Measurements from ENCODE around the gene PBX3. TPM values are rescaled to one million over a fixed set of nuclear protein-coding genes. Genes with fewer than 3 reads are reported as not detected.

The PBX3 gene
- total and polyA plus RNA-seq, 10 of the 15 experiments (the other 5 are each of a cell fraction or from before 2014, with no cell fraction given) = 6.7 to 146 (median 22.2) TPM

DNA sequence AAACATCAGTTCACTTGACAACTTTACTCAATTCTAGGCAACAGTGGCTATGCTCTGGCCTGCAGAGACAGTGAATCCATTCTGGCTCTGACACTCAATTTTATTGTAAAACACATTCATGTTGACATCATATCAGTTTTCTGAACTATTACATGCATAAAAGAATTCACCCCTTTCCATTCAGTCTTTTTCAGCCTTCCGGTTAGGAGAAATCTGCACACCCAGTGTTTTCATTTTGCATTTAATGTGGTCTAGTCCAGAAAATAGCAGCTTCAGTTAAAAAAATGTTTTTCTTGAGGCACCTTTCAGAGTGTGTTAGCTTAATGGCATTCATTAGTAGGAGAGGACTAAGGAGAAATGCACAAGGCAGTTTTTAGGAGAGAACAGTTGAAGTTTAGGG, 95.1 kb downstream of the PBX3 start:
- RAD21 ChIA-PET (ENCODE audit: unreplicated experiment) = no interaction called here
- peaks cover 2 to 6% of the 10 kb centered on the region in 2 experiments; a peak in 3 of 4 replicates for H3K36me3 ChIP-seq (ENCODE audit: control insufficient read depth in 2 of 2, insufficient read depth in 2 of 2, low read length in 1 of 2)
- no peak overlapping the region for H3K27ac ChIP-seq (ENCODE audit: control insufficient read depth, insufficient read depth)
- no peak overlapping the region for H3K4me2 ChIP-seq (ENCODE audit: control insufficient read depth, insufficient read depth)
- no peak overlapping the region for H3K9ac ChIP-seq (ENCODE audit: control insufficient read depth, insufficient read depth, low read length)
- H2AFZ ChIP-seq (ENCODE audit: control insufficient read depth, low read depth, low read length) = no peak overlapping the region
- TF ChIP-seq, protein P1, sequence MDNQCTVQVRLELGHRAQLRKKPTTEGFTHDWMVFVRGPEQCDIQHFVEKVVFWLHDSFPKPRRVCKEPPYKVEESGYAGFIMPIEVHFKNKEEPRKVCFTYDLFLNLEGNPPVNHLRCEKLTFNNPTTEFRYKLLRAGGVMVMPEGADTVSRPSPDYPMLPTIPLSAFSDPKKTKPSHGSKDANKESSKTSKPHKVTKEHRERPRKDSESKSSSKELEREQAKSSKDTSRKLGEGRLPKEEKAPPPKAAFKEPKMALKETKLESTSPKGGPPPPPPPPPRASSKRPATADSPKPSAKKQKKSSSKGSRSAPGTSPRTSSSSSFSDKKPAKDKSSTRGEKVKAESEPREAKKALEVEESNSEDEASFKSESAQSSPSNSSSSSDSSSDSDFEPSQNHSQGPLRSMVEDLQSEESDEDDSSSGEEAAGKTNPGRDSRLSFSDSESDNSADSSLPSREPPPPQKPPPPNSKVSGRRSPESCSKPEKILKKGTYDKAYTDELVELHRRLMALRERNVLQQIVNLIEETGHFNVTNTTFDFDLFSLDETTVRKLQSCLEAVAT (IDR thresholded peaks at IDR 0.05) = no peak
- 0 out of 3 replicates have a peak, but pooled peaks have one; percentile 15 for ATAC-seq
- FAIRE-seq = peak; percentile 71
- H3K4me3 ChIP-seq = no peak overlapping the region
- H3K9me3 ChIP-seq (replicated peaks; ENCODE audit: control insufficient read depth, insufficient read depth, low read length) = no peaks in the 10 kb centered on the region
- no peaks in the 10 kb centered on the region for H4K20me1 ChIP-seq (ENCODE audit: control insufficient read depth, insufficient read depth)
- in situ Hi-C loops (cut with MboI) = no loop called here
- no peak for DNase-seq (ENCODE audit: low read depth, low spot score)
- POLR2A ChIA-PET = interaction anchor here (0.6 kb wide), 1 partner anchor 659 kb away, joined by 3 read pairs; no protein-coding TSS in a partner anchor
- no peaks in the 10 kb centered on the region for H3K27me3 ChIP-seq (replicated peaks in 1 of 2; ENCODE audit: control insufficient read depth in 2 of 2, insufficient read depth in 2 of 2, low read length in 1 of 2)
- H3K4me1 ChIP-seq (ENCODE audit: control insufficient read depth, insufficient read depth, low read length) = no peaks in the 10 kb centered on the region
- intact Hi-C loops (cut with micrococcal nuclease; ENCODE audit: unreplicated experiment) = no loop called here
- SMC1A ChIA-PET (ENCODE audit: uncharacterized antibody, unreplicated experiment) = interaction anchor here (0.7 to 2.9 kb wide), 7 partner anchors 9 to 117 kb away, joined by 3 to 11 read pairs (median 4); no protein-coding TSS in a partner anchor
- H3K79me2 ChIP-seq (ENCODE audit: control insufficient read depth, insufficient read depth, low read length) = peaks cover 34% of the 10 kb centered on the region
- no TSS peak for BruUV-seq (replicated peaks)
- WGBS (ENCODE audit: insufficient coverage, insufficient replicate concordance, low lambda C conversion rate, missing lambda C conversion rate) = 100% methylated on average over 1 of the region's 1 CpG
- CTCF ChIA-PET = interaction anchor here (1.2 kb wide), 1 partner anchor 13 kb away, joined by 3 read pairs; no protein-coding TSS in a partner anchor

DNA sequence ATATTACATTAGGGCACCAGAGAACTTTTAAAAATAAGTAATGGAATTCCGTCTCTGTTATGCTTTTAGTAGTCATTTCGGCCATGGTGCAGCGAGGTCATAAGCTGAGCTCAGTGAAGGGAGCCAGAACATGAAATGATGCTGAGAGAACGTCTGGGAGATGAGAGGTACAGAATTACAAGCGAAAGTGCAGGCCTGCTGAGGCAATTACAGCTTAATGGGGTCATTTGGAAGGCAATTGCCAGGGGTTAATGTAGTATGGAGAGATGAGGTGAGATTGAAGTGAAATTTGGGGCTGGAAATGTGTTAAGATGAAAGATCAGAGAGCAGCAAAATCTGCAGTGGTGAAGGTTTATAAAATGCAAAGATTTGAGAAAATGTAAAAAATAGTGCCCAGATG, 96.5 kb downstream of the PBX3 start:
- no peak for ATAC-seq

More for the DNA sequence above, 96.5 kb downstream of the PBX3 start:
- Histone ChIP-seq H3K27me3 (replicated peaks in 1 of 2; ENCODE audit: control insufficient read depth in 2 of 2, insufficient read depth in 2 of 2, low read length in 1 of 2) (no peaks in the 10 kb centered on the region), H3K9me3 (replicated peaks; ENCODE audit: control insufficient read depth, insufficient read depth, low read length) (no peaks in the 10 kb centered on the region), H3K9ac (ENCODE audit: control insufficient read depth, insufficient read depth, low read length) (no peak overlapping the region), H3K4me1 (ENCODE audit: control insufficient read depth, insufficient read depth, low read length) (no peaks in the 10 kb centered on the region), H3K27ac (ENCODE audit: control insufficient read depth, insufficient read depth) (no peak overlapping the region), H2AFZ (ENCODE audit: control insufficient read depth, low read depth, low read length) (no peak overlapping the region), H3K36me3 (ENCODE audit: control insufficient read depth in 2 of 2, insufficient read depth in 2 of 2, low read length in 1 of 2) (peaks cover 0 to 6% of the 10 kb centered on the region in 2 experiments; a peak in 1 of 4 replicates), H3K79me2 (ENCODE audit: control insufficient read depth, insufficient read depth, low read length) (peaks cover 34% of the 10 kb centered on the region), H4K20me1 (ENCODE audit: control insufficient read depth, insufficient read depth) (no peaks in the 10 kb centered on the region), H3K4me2 (ENCODE audit: control insufficient read depth, insufficient read depth) (no peak overlapping the region), H3K4me3 (no peak overlapping the region)
- no TSS peak for BruUV-seq (replicated peaks)
- POLR2A ChIA-PET = no interaction called here
- 64% methylated on average over 5 of the region's 5 CpGs for whole genome bisulfite sequencing (ENCODE audit: insufficient coverage, insufficient replicate concordance, low lambda C conversion rate, missing lambda C conversion rate)
- DNase-seq (ENCODE audit: low read depth, low spot score) (no peak), FAIRE-seq (no peak)
- TF ChIP-seq TCF7 (IDR thresholded peaks at IDR 0.05; ENCODE audit: borderline replicate concordance) = no peak
- TF ChIP-seq, protein P2, sequence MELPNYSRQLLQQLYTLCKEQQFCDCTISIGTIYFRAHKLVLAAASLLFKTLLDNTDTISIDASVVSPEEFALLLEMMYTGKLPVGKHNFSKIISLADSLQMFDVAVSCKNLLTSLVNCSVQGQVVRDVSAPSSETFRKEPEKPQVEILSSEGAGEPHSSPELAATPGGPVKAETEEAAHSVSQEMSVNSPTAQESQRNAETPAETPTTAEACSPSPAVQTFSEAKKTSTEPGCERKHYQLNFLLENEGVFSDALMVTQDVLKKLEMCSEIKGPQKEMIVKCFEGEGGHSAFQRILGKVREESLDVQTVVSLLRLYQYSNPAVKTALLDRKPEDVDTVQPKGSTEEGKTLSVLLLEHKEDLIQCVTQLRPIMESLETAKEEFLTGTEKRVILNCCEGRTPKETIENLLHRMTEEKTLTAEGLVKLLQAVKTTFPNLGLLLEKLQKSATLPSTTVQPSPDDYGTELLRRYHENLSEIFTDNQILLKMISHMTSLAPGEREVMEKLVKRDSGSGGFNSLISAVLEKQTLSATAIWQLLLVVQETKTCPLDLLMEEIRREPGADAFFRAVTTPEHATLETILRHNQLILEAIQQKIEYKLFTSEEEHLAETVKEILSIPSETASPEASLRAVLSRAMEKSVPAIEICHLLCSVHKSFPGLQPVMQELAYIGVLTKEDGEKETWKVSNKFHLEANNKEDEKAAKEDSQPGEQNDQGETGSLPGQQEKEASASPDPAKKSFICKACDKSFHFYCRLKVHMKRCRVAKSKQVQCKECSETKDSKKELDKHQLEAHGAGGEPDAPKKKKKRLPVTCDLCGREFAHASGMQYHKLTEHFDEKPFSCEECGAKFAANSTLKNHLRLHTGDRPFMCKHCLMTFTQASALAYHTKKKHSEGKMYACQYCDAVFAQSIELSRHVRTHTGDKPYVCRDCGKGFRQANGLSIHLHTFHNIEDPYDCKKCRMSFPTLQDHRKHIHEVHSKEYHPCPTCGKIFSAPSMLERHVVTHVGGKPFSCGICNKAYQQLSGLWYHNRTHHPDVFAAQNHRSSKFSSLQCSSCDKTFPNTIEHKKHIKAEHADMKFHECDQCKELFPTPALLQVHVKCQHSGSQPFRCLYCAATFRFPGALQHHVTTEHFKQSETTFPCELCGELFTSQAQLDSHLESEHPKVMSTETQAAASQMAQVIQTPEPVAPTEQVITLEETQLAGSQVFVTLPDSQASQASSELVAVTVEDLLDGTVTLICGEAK (IDR thresholded peaks at IDR 0.05; ENCODE audit: borderline replicate concordance) = no peak
- no peak for TF ChIP-seq IRF4 (IDR thresholded peaks at IDR 0.05; ENCODE audit: low read depth, low read length)
- no peak for TF ChIP-seq TAF1 (IDR thresholded peaks at IDR 0.05; ENCODE audit: borderline replicate concordance, low read depth, low read length)
- TF ChIP-seq, protein P3, sequence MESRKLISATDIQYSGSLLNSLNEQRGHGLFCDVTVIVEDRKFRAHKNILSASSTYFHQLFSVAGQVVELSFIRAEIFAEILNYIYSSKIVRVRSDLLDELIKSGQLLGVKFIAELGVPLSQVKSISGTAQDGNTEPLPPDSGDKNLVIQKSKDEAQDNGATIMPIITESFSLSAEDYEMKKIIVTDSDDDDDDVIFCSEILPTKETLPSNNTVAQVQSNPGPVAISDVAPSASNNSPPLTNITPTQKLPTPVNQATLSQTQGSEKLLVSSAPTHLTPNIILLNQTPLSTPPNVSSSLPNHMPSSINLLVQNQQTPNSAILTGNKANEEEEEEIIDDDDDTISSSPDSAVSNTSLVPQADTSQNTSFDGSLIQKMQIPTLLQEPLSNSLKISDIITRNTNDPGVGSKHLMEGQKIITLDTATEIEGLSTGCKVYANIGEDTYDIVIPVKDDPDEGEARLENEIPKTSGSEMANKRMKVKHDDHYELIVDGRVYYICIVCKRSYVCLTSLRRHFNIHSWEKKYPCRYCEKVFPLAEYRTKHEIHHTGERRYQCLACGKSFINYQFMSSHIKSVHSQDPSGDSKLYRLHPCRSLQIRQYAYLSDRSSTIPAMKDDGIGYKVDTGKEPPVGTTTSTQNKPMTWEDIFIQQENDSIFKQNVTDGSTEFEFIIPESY (IDR thresholded peaks at IDR 0.05) = no peak
- intact Hi-C loops (cut with micrococcal nuclease; ENCODE audit: unreplicated experiment) (no loop called here), in situ Hi-C loops (cut with MboI) (no loop called here)
- CTCF ChIA-PET = interaction anchor here (0.8 to 0.9 kb wide), 2 partner anchors 13 to 14 kb away, joined by 3 read pairs; no protein-coding TSS in a partner anchor
- SMC1A ChIA-PET (ENCODE audit: uncharacterized antibody, unreplicated experiment) = interaction anchor here (0.6 to 5.6 kb wide), 4 partner anchors 8 to 135 kb away, joined by 3 to 22 read pairs (median 4); no protein-coding TSS in a partner anchor
- RAD21 ChIA-PET (ENCODE audit: unreplicated experiment) = interaction anchor here (1.2 kb wide), 1 partner anchor 14 kb away, joined by 6 read pairs; no protein-coding TSS in a partner anchor
